ENCODE data around the gene ARID5B. TPM values are rescaled to one million over a fixed set of nuclear protein-coding genes. Genes with fewer than 3 reads are reported as not detected.

Gene ARID5B
- total RNA-seq, 1 experiment from 2014 or later: 2.3 TPM

GRCh38 chr10:62096256-62096933, 194.9 kb downstream of the ARID5B start (continued):
- no peak for TF ChIP-seq CTCF (IDR thresholded peaks at IDR 0.05)
- TF ChIP-seq MYBL2 (CRISPR knock-in tag; IDR thresholded peaks at IDR 0.05): no peak
- no peak for TF ChIP-seq PRRX2 (CRISPR knock-in tag; IDR thresholded peaks at IDR 0.05)
- no peak for TF ChIP-seq ZNF121 (CRISPR knock-in tag; IDR thresholded peaks at IDR 0.05)
- TF ChIP-seq GRHL2 (CRISPR knock-in tag; IDR thresholded peaks at IDR 0.05; ENCODE audit: insufficient replicate concordance, severe bottlenecking): no peak
- no peak for TF ChIP-seq TP53 (CRISPR knock-in tag; IDR thresholded peaks at IDR 0.05)
- no peak for TF ChIP-seq ZNF263 (CRISPR knock-in tag; IDR thresholded peaks at IDR 0.05; ENCODE audit: low read depth)
- no peak for TF ChIP-seq AFF4 (CRISPR knock-in tag; IDR thresholded peaks at IDR 0.05; ENCODE audit: borderline replicate concordance)
- no peak for TF ChIP-seq NR2C2 (CRISPR knock-in tag; IDR thresholded peaks at IDR 0.05)
- no peak for TF ChIP-seq ERG (CRISPR knock-in tag; IDR thresholded peaks at IDR 0.05)

- Mint-ChIP-seq H3K9me3 (no peaks in the 10 kb centered on the region), H3K4me3 (no peak overlapping the region), H3K36me3 (no peaks in the 10 kb centered on the region), H3K27me3 (ENCODE audit: low read depth) (no peaks in the 10 kb centered on the region), H3K4me1 (peaks cover 11% of the 10 kb centered on the region), H3K27ac (no peak overlapping the region)
- no peak for TF ChIP-seq HMGXB4 (CRISPR knock-in tag; IDR thresholded peaks at IDR 0.05)
- no peak for TF ChIP-seq PREB (CRISPR knock-in tag; IDR thresholded peaks at IDR 0.05; ENCODE audit: borderline replicate concordance)
- TF ChIP-seq AFF4 (CRISPR knock-in tag; IDR thresholded peaks at IDR 0.05; ENCODE audit: borderline replicate concordance): no peak
- no peak for TF ChIP-seq ZNF281 (CRISPR knock-in tag; IDR thresholded peaks at IDR 0.05)
- ChIA-PET CTCF (no interaction called here), POLR2A (no interaction called here)
- no peak for ATAC-seq
- DNase-seq (ENCODE audit: low spot score): no peak
Observed at GRCh38 chr10:62098278-62099121, 197.0 kb downstream of the ARID5B start.

Measured in WTC11 (cell line).